PFSK-1 (cell line): ENCODE measurements around the gene SF3B5.

ENCODE experiments used
- FOXP2 ChIP-seq: optimal IDR thresholded peaks from 2 replicates; pipeline ENCODE3; 2011; ENCODE audit warnings: borderline replicate concordance, control low read depth, inconsistent platforms; ENCODE audit not compliant: insufficient read depth; ENCODE audit errors: extremely low read length, extremely low read depth
- POLR2AphosphoS5 ChIP-seq: IDR thresholded peaks from 2 replicates; pipeline ENCODE4 v1.6.1; 2012; ENCODE audit warnings: low read depth, mild to moderate bottlenecking, control low read depth, low read length, moderate library complexity
- REST ChIP-seq, 2 experiments: IDR thresholded peaks; 2 replicates each; pipeline versions ENCODE4 v1.6.1 to v1.8.0; 2011 to 2012; ENCODE audit warnings: low read depth in 2 of 2, low read length in 2 of 2, control low read depth in 1 of 2, inconsistent platforms in 1 of 2, mild to moderate bottlenecking in 1 of 2, moderate library complexity in 1 of 2; ENCODE audit not compliant: insufficient read depth in 1 of 2
- SIN3A ChIP-seq: IDR thresholded peaks from 2 replicates; pipeline ENCODE4 v1.6.1; 2012; ENCODE audit warnings: mild to moderate bottlenecking, low read length, moderate library complexity, borderline replicate concordance; ENCODE audit not compliant: insufficient read depth
- TAF1 ChIP-seq: IDR thresholded peaks from 2 replicates; pipeline ENCODE4 v1.6.1; 2012; ENCODE audit warnings: low read length, control low read depth, borderline replicate concordance; ENCODE audit not compliant: insufficient read depth

Gene SF3B5

GRCh38 chr6:144123421-144123820 is 28.0 kb upstream of the SF3B5 start:
- TF ChIP-seq FOXP2 (no peak), SIN3A (no peak), TAF1 (no peak), POLR2AphosphoS5 (no peak), REST (IDR thresholded peaks at IDR 0.05; ENCODE audit: insufficient read depth in 1 of 2, low read depth in 2 of 2, low read length in 2 of 2) (no peak)

GRCh38 chr6:144122861-144123260 is 27.5 kb upstream of the SF3B5 start:
- TF ChIP-seq REST (IDR thresholded peaks at IDR 0.05; ENCODE audit: insufficient read depth in 1 of 2, low read depth in 2 of 2, low read length in 2 of 2) = no peak
- no peak for TF ChIP-seq POLR2AphosphoS5
- TF ChIP-seq SIN3A = no peak
- no peak for TF ChIP-seq TAF1
- no peak for TF ChIP-seq FOXP2

- TF ChIP-seq FOXP2 (no peak), POLR2AphosphoS5 (no peak), TAF1 (no peak), REST (IDR thresholded peaks at IDR 0.05; ENCODE audit: insufficient read depth in 1 of 2, low read depth in 2 of 2, low read length in 2 of 2) (no peak), SIN3A (no peak)
Measured at GRCh38 chr6:144119376-144119775, 24.0 kb upstream of the SF3B5 start.

- TF ChIP-seq FOXP2 (no peak), REST (IDR thresholded peaks at IDR 0.05; ENCODE audit: insufficient read depth in 1 of 2, low read depth in 2 of 2, low read length in 2 of 2) (no peak), POLR2AphosphoS5 (no peak), SIN3A (no peak), TAF1 (no peak)
Measured at GRCh38 chr6:144115219-144115618, 19.8 kb upstream of the SF3B5 start.

GRCh38 chr6:144113366-144113765 is 18.0 kb upstream of the SF3B5 start:
- TF ChIP-seq POLR2AphosphoS5 (no peak), REST (IDR thresholded peaks at IDR 0.05; ENCODE audit: insufficient read depth in 1 of 2, low read depth in 2 of 2, low read length in 2 of 2) (no peak), FOXP2 (no peak), TAF1 (no peak), SIN3A (no peak)
